Endothelial cell of umbilical vein (primary cell): Measurements from ENCODE around the gene SPSB1. TPM values are rescaled to one million over a fixed set of nuclear protein-coding genes. Genes with fewer than 3 reads are reported as not detected.

ENCODE experiments used
- BruUV-seq: library from RNA; stranded (reverse); fragments of 400-500 nt; replicated peaks from 2 replicates; lab custom pipeline; 2021; lab: Mats Ljungman, UMichigan
- CTCF ChIA-PET: fragments of 300-600, 350-600 bp; sonication (Branson Sonifier 250); formaldehyde crosslinking; loops from one replicate; lab custom pipeline; 2021; ENCODE audit warnings: antibody characterized with exemption, inconsistent platforms; lab: Charles Lee
- POLR2A ChIA-PET: fragments of 300-600, 350-600 bp; sonication (Branson Sonifier 250); formaldehyde crosslinking; loops from one replicate; lab custom pipeline; 2021; ENCODE audit warnings: antibody characterized with exemption, inconsistent platforms; lab: Charles Lee
- DNase-seq: peaks from one replicate; pipeline ENCODE4 v3.0.0-alpha.2; 2011; ENCODE audit warnings: low read depth, low spot score
- FAIRE-seq: peaks from 2 replicates; lab custom pipeline; 2011; peaks lifted over from hg19 to GRCh38; lab: Jason Lieb, UNC
- H2AFZ ChIP-seq: 2 replicates; pipeline ENCODE4 v1.6.0; 2012; ENCODE audit warnings: low read depth, low read length, control low read depth, inconsistent platforms
- H3K27ac ChIP-seq: 2 replicates; pipeline ENCODE4 v1.5.1; 2011; ENCODE audit warnings: low read depth, mild to moderate bottlenecking, control low read depth, low read length, moderate library complexity; ENCODE audit not compliant: insufficient read depth
- H3K27me3 ChIP-seq, 2 experiments: 2 replicates each; pipeline versions ENCODE4 v1.6.0 to v1.6.1; 2011; ENCODE audit warnings: low read length in 2 of 2, mixed read lengths in 1 of 2; ENCODE audit not compliant: control insufficient read depth in 2 of 2, insufficient read depth in 2 of 2
- H3K36me3 ChIP-seq, 2 experiments: 2 replicates in 1 of 2; 3 replicates in 1 of 2; pipeline ENCODE4 v1.5.1; 2011; ENCODE audit warnings: low read length in 2 of 2, mild to moderate bottlenecking in 1 of 2, moderate library complexity in 1 of 2; ENCODE audit not compliant: control insufficient read depth in 2 of 2, insufficient read depth in 2 of 2; ENCODE audit errors: extremely low read depth in 1 of 2
- H3K4me1 ChIP-seq: 3 replicates; pipeline ENCODE4 v1.5.1; 2011; ENCODE audit warnings: mild to moderate bottlenecking, low read length; ENCODE audit not compliant: control insufficient read depth, insufficient read depth; ENCODE audit errors: extremely low read depth
- H3K4me2 ChIP-seq: 2 replicates; pipeline ENCODE4 v1.6.1; 2011; ENCODE audit warnings: low read length, control low read depth, mixed read lengths; ENCODE audit not compliant: insufficient read depth
- H3K4me3 ChIP-seq, 3 experiments: fragments of 200-600 bp in 1 of 3; sonication (generic), shearing (Covaris generic) in 1 of 3; replicated peaks in 1 of 3; 2 replicates each; pipeline ENCODE4 v1.5.1; 2011 to 2016; ENCODE audit warnings: control low read depth in 3 of 3, low read length in 3 of 3, mild to moderate bottlenecking in 2 of 3, inconsistent platforms in 1 of 3, low read depth in 1 of 3, moderate library complexity in 1 of 3; ENCODE audit not compliant: insufficient read depth in 1 of 3
- H3K79me2 ChIP-seq: 2 replicates; pipeline ENCODE4 v1.6.0; 2012; ENCODE audit warnings: low read length, inconsistent platforms; ENCODE audit not compliant: control insufficient read depth, insufficient read depth
- H3K9ac ChIP-seq: replicated peaks from 2 replicates; pipeline ENCODE3; 2011; ENCODE audit warnings: low read length, control low read depth; ENCODE audit not compliant: insufficient read depth; ENCODE audit errors: extremely low read depth
- H3K9me1 ChIP-seq: replicated peaks from 3 replicates; pipeline ENCODE4 v1.6.0; 2011; ENCODE audit warnings: mild to moderate bottlenecking, low read length; ENCODE audit not compliant: control insufficient read depth, insufficient read depth; ENCODE audit errors: extremely low read depth
- H3K9me3 ChIP-seq: replicated peaks from 2 replicates; pipeline ENCODE4 v1.5.1; 2012; ENCODE audit warnings: low read length, inconsistent platforms; ENCODE audit not compliant: control insufficient read depth, insufficient read depth
- H4K20me1 ChIP-seq: replicated peaks from 2 replicates; pipeline ENCODE3; 2011; ENCODE audit warnings: mild to moderate bottlenecking, low read length; ENCODE audit not compliant: control insufficient read depth, insufficient read depth; ENCODE audit errors: extremely low read depth
- EZH2 ChIP-seq: IDR thresholded peaks from 2 replicates; pipeline ENCODE4 v1.6.1; 2012; ENCODE audit warnings: borderline replicate concordance, low read depth, mild to moderate bottlenecking, moderate library complexity, low read length, inconsistent platforms; ENCODE audit not compliant: severe bottlenecking
- FOS ChIP-seq: IDR thresholded peaks from 2 replicates; pipeline ENCODE4 v1.6.1; 2011; ENCODE audit warnings: mild to moderate bottlenecking, low read length, moderate library complexity, borderline replicate concordance; ENCODE audit not compliant: insufficient read depth
- GATA2 ChIP-seq: IDR thresholded peaks from 2 replicates; pipeline ENCODE4 v1.7.0; 2011; ENCODE audit warnings: low read depth, mild to moderate bottlenecking, moderate library complexity, mixed read lengths, low read length; ENCODE audit not compliant: insufficient read length, insufficient read depth
- JUN ChIP-seq: IDR thresholded peaks from 2 replicates; pipeline ENCODE4 v1.6.1; 2011; ENCODE audit warnings: borderline replicate concordance, low read depth; ENCODE audit not compliant: insufficient read length, insufficient read depth
- MYC ChIP-seq: IDR thresholded peaks from one replicate; pipeline ENCODE4 v1.6.1; 2011; ENCODE audit warnings: mild to moderate bottlenecking, low read depth, low read length
- POLR2A ChIP-seq: IDR thresholded peaks from 2 replicates; pipeline ENCODE4 v1.6.1; 2012; ENCODE audit warnings: low read depth, mild to moderate bottlenecking, control low read depth, low read length
- POLR2AphosphoS5 ChIP-seq: IDR thresholded peaks from 2 replicates; pipeline ENCODE4 v1.6.1; 2012; ENCODE audit warnings: low read depth, mild to moderate bottlenecking, control low read depth, low read length, moderate library complexity; ENCODE audit not compliant: insufficient read depth
- dilution Hi-C: fragments of 300-500 bp; cut with MboI; formaldehyde crosslinking; loops from one replicate; pipeline ENCODE4 v1.15.0; 2019; ENCODE audit warnings: low sequenced_read_pairs; ENCODE audit not compliant: extremely low pct_ligation_motif_present
- intact Hi-C: fragments of 100-400 bp; cut with micrococcal nuclease; formaldehyde crosslinking; loops from one replicate; pipeline ENCODE4 v1.10.0; 2022
- polyA plus RNA-seq, 4 experiments: library from polyadenylated mRNA; depleted of rRNA in 3 of 4; stranded (reverse) in 3 of 4; unstranded in 1 of 4; fragments of >200 nt; gene quantifications; 2 replicates each; pipeline versions ENCODE4 v1.2.1 to v1.2.3, GENCODE V29; 2011 to 2012; ENCODE audit warnings: missing spikeins in 1 of 4
- total RNA-seq: library from RNA; stranded (reverse); gene quantifications from 2 replicates; pipeline ENCODE4 v1.2.3, GENCODE V29; 2021
- TF ChIP-seq, protein P1 (sequence below), 2 donors: IDR thresholded peaks; 1 replicate in 1 of 2; 2 replicates in 1 of 2; pipeline ENCODE4 v1.5.1; 2011; ENCODE audit warnings: low read length in 2 of 2, mild to moderate bottlenecking in 2 of 2, moderate library complexity in 2 of 2, control low read depth in 1 of 2, inconsistent platforms in 1 of 2, low read depth in 1 of 2; ENCODE audit not compliant: insufficient read depth in 1 of 2; ENCODE audit errors: extremely low read depth in 1 of 2
- TF ChIP-seq, protein P2 (sequence below): IDR thresholded peaks from 2 replicates; pipeline ENCODE4 v1.6.1; 2011; ENCODE audit not compliant: insufficient read depth, insufficient read length

The SPSB1 gene
- total and polyA plus RNA-seq, 2 donors (not counting 3 experiments of a cell fraction or from before 2014, with no cell fraction given), result 41.9 to 61.2 TPM

DNA sequence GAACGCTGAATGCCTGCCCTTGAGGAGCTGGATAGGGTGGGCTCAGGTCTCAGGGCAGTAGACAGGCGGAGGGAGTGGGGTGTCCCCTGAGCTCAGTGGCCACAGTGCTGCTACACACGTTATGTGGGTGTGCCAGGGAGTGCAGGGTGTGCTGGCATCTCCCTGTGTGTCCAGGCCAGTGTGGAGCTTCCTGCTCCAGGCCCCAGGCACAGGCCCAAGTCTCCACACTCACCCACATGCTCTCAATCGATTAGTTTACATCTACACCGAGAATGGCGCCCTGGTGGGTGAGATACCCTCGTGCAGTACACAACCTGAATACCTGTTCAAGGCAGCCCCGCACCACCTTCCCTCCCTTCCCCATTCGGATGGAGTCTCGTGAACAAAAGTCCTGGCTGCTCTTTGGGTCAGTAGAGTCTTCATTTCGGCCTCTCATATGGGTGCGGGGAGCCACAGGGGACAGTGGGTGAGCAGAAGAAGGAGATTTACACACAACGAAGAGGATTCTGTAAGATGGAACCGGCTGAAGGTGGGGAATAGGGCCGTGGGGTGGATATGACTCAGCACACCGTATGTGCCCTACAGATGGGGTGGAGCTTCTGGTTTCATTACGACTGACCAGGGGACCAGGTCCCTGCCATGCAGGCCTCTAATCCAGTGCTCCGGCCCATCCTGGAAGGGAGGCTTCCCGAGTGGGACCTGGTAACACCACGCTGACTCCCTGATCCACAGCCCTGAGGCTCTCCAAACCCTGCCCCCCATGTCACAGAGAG, 93.3 kb downstream of the SPSB1 start:
- Histone ChIP-seq H2AFZ (no peak overlapping the region), H3K36me3 (no peaks in the 10 kb centered on the region), H3K27me3 (no peaks in the 10 kb centered on the region), H4K20me1 (no peaks in the 10 kb centered on the region), H3K9ac (no peak overlapping the region), H3K4me2 (no peak overlapping the region), H3K4me3 (no peak overlapping the region), H3K9me1 (no peaks in the 10 kb centered on the region), H3K79me2 (no peaks in the 10 kb centered on the region), H3K4me1 (peaks cover 8% of the 10 kb centered on the region), H3K9me3 (no peaks in the 10 kb centered on the region), H3K27ac (no peak overlapping the region)
- TF ChIP-seq POLR2AphosphoS5, result no peak
- TF ChIP-seq POLR2A, result no peak
- TF ChIP-seq EZH2, result no peak
- TF ChIP-seq JUN, result no peak
- TF ChIP-seq GATA2, result no peak
- no peak for TF ChIP-seq FOS
- TF ChIP-seq, protein P1, sequence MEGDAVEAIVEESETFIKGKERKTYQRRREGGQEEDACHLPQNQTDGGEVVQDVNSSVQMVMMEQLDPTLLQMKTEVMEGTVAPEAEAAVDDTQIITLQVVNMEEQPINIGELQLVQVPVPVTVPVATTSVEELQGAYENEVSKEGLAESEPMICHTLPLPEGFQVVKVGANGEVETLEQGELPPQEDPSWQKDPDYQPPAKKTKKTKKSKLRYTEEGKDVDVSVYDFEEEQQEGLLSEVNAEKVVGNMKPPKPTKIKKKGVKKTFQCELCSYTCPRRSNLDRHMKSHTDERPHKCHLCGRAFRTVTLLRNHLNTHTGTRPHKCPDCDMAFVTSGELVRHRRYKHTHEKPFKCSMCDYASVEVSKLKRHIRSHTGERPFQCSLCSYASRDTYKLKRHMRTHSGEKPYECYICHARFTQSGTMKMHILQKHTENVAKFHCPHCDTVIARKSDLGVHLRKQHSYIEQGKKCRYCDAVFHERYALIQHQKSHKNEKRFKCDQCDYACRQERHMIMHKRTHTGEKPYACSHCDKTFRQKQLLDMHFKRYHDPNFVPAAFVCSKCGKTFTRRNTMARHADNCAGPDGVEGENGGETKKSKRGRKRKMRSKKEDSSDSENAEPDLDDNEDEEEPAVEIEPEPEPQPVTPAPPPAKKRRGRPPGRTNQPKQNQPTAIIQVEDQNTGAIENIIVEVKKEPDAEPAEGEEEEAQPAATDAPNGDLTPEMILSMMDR (IDR thresholded peaks at IDR 0.05; ENCODE audit: extremely low read depth in 1 of 2, insufficient read depth in 1 of 2, low read depth in 1 of 2, low read length in 2 of 2), result no peak
- TF ChIP-seq MYC, result no peak
- TF ChIP-seq, protein P2, sequence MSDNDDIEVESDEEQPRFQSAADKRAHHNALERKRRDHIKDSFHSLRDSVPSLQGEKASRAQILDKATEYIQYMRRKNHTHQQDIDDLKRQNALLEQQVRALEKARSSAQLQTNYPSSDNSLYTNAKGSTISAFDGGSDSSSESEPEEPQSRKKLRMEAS, result no peak
- dilution Hi-C loops (no loop called here), intact Hi-C loops (no loop called here)
- ChIA-PET CTCF (interaction anchor here (0.8 to 4.2 kb wide), 4 partner anchors 10 to 69 kb away, joined by 3 to 19 read pairs (median 4); no protein-coding TSS in a partner anchor), POLR2A (no interaction called here)
- BruUV-seq, result no TSS peak
- FAIRE-seq, result no peak
- DNase-seq, result no peak
